IPS-20b (cell line): ENCODE data around the gene SDK1.

Experiments used
- H3K27ac ChIP-seq: one replicate; pipeline ENCODE4 v1.5.1; 2013; ENCODE audit warnings: low read length
- H3K27me3 ChIP-seq: 2 replicates; pipeline ENCODE4 v1.6.1; 2013; ENCODE audit warnings: mild to moderate bottlenecking, low read length, inconsistent platforms; ENCODE audit not compliant: insufficient read depth
- H3K36me3 ChIP-seq: 2 replicates; pipeline ENCODE4 v1.6.1; 2013; ENCODE audit warnings: low read depth, mild to moderate bottlenecking, inconsistent platforms, low read length, moderate library complexity; ENCODE audit not compliant: insufficient read depth
- H3K4me1 ChIP-seq: 2 replicates; pipeline ENCODE4 v1.6.1; 2013; ENCODE audit warnings: mild to moderate bottlenecking, control low read depth, inconsistent platforms, low read length, moderate library complexity; ENCODE audit not compliant: insufficient read depth
- H3K4me3 ChIP-seq: 2 replicates; pipeline ENCODE4 v1.5.1; 2013; ENCODE audit warnings: mild to moderate bottlenecking, low read length, inconsistent platforms
- H3K9ac ChIP-seq: 2 replicates; pipeline ENCODE4 v1.6.1; 2013; ENCODE audit warnings: low read depth, mild to moderate bottlenecking, inconsistent platforms, low read length, moderate library complexity
- H3K9me3 ChIP-seq: 2 replicates; pipeline ENCODE4 v1.6.1; 2013; ENCODE audit warnings: mild to moderate bottlenecking, low read depth, low read length, inconsistent platforms; ENCODE audit not compliant: insufficient read depth

The SDK1 gene

GRCh38 chr7:4109481-4110110 lies 808.5 kb downstream of the SDK1 start:
- Histone ChIP-seq H3K9ac (no peak overlapping the region), H3K4me3 (no peak overlapping the region), H3K9me3 (no peaks in the 10 kb centered on the region), H3K36me3 (no peaks in the 10 kb centered on the region), H3K27ac (no peak overlapping the region), H3K4me1 (no peaks in the 10 kb centered on the region; the same call in 1 of the 2 replicates), H3K27me3 (no peaks in the 10 kb centered on the region)

GRCh38 chr7:4110438-4110837 lies 809.4 kb downstream of the SDK1 start:
- Histone ChIP-seq H3K4me1 (no peaks in the 10 kb centered on the region; the same call in 1 of the 2 replicates), H3K4me3 (no peak overlapping the region), H3K36me3 (no peaks in the 10 kb centered on the region), H3K9ac (no peak overlapping the region), H3K27me3 (no peaks in the 10 kb centered on the region), H3K9me3 (no peaks in the 10 kb centered on the region), H3K27ac (no peak overlapping the region)

GRCh38 chr7:4111166-4111565 lies 810.1 kb downstream of the SDK1 start:
- H3K9ac ChIP-seq, result no peak overlapping the region
- no peak overlapping the region for H3K27ac ChIP-seq
- H3K4me3 ChIP-seq, result no peak overlapping the region
- H3K27me3 ChIP-seq, result no peaks in the 10 kb centered on the region
- no peaks in the 10 kb centered on the region for H3K36me3 ChIP-seq
- no peaks in the 10 kb centered on the region for H3K9me3 ChIP-seq
- no peaks in the 10 kb centered on the region; the same call in 1 of the 2 replicates for H3K4me1 ChIP-seq

- no peaks in the 10 kb centered on the region; the same call in 1 of the 2 replicates for H3K4me1 ChIP-seq
- H3K27ac ChIP-seq, result no peak overlapping the region
- no peaks in the 10 kb centered on the region for H3K9me3 ChIP-seq
- H3K9ac ChIP-seq, result no peak overlapping the region
- no peak overlapping the region for H3K4me3 ChIP-seq
- H3K27me3 ChIP-seq, result no peaks in the 10 kb centered on the region
- no peaks in the 10 kb centered on the region for H3K36me3 ChIP-seq
Observed at GRCh38 chr7:4113271-4113670, 812.2 kb downstream of the SDK1 start.

GRCh38 chr7:4113976-4114375 lies 812.9 kb downstream of the SDK1 start:
- H3K27me3 ChIP-seq, result no peaks in the 10 kb centered on the region
- no peaks in the 10 kb centered on the region for H3K9me3 ChIP-seq
- no peak overlapping the region for H3K4me3 ChIP-seq
- H3K9ac ChIP-seq, result no peak overlapping the region
- H3K4me1 ChIP-seq, result no peaks in the 10 kb centered on the region; the same call in 1 of the 2 replicates
- no peaks in the 10 kb centered on the region for H3K36me3 ChIP-seq
- no peak overlapping the region for H3K27ac ChIP-seq

GRCh38 chr7:4115442-4115841 lies 814.4 kb downstream of the SDK1 start:
- Histone ChIP-seq H3K9me3 (no peaks in the 10 kb centered on the region; the same call in 1 of the 2 replicates), H3K9ac (no peak overlapping the region), H3K4me1 (no peaks in the 10 kb centered on the region; the same call in 1 of the 2 replicates), H3K27ac (no peak overlapping the region), H3K36me3 (no peaks in the 10 kb centered on the region), H3K27me3 (no peaks in the 10 kb centered on the region), H3K4me3 (no peak overlapping the region)

- no peak overlapping the region for H3K27ac ChIP-seq
- H3K9me3 ChIP-seq, result no peaks in the 10 kb centered on the region; the same call in 1 of the 2 replicates
- H3K36me3 ChIP-seq, result no peaks in the 10 kb centered on the region
- H3K4me1 ChIP-seq, result no peaks in the 10 kb centered on the region; the same call in 1 of the 2 replicates
- no peaks in the 10 kb centered on the region for H3K27me3 ChIP-seq
- H3K4me3 ChIP-seq, result no peak overlapping the region
- H3K9ac ChIP-seq, result no peak overlapping the region
Observed at GRCh38 chr7:4115941-4116610, 815.0 kb downstream of the SDK1 start.

GRCh38 chr7:4119848-4120247 lies 818.8 kb downstream of the SDK1 start:
- no peaks in the 10 kb centered on the region; the same call in 1 of the 2 replicates for H3K4me1 ChIP-seq
- H3K27me3 ChIP-seq, result no peaks in the 10 kb centered on the region
- H3K27ac ChIP-seq, result no peak overlapping the region
- H3K4me3 ChIP-seq, result no peak overlapping the region
- no peak overlapping the region for H3K9ac ChIP-seq
- no peaks in the 10 kb centered on the region for H3K36me3 ChIP-seq
- H3K9me3 ChIP-seq, result no peaks in the 10 kb centered on the region; the same call in 1 of the 2 replicates

- no peaks in the 10 kb centered on the region for H3K36me3 ChIP-seq
- H3K27me3 ChIP-seq, result no peaks in the 10 kb centered on the region
- no peak overlapping the region for H3K27ac ChIP-seq
- H3K9me3 ChIP-seq, result no peaks in the 10 kb centered on the region; the same call in 1 of the 2 replicates
- H3K4me1 ChIP-seq, result no peaks in the 10 kb centered on the region
- H3K9ac ChIP-seq, result no peak overlapping the region
- H3K4me3 ChIP-seq, result no peak overlapping the region
Observed at GRCh38 chr7:4123346-4123745, 822.3 kb downstream of the SDK1 start.

GRCh38 chr7:4123823-4124222 lies 822.8 kb downstream of the SDK1 start:
- Histone ChIP-seq H3K4me1 (no peaks in the 10 kb centered on the region), H3K9me3 (no peaks in the 10 kb centered on the region; the same call in 1 of the 2 replicates), H3K4me3 (no peak overlapping the region), H3K9ac (no peak overlapping the region), H3K27ac (no peak overlapping the region), H3K36me3 (no peaks in the 10 kb centered on the region), H3K27me3 (no peaks in the 10 kb centered on the region)

GRCh38 chr7:4124556-4125477 lies 823.8 kb downstream of the SDK1 start:
- no peaks in the 10 kb centered on the region; the same call in 1 of the 2 replicates for H3K9me3 ChIP-seq
- no peaks in the 10 kb centered on the region for H3K36me3 ChIP-seq
- H3K27me3 ChIP-seq, result no peaks in the 10 kb centered on the region

More at GRCh38 chr7:4124556-4125477, 823.8 kb downstream of the SDK1 start:
- H3K4me3 ChIP-seq, result no peak overlapping the region
- H3K4me1 ChIP-seq, result no peaks in the 10 kb centered on the region
- H3K27ac ChIP-seq, result no peak overlapping the region
- H3K9ac ChIP-seq, result no peak overlapping the region
